GM19043 (cell line): ENCODE data around the gene RB1.

ENCODE experiments used
- ATAC-seq: cut with Tn5 transposase; IDR thresholded peaks from one replicate; pipeline ENCODE4 v1.9.1; 2021; ENCODE audit warnings: low read depth; ENCODE audit not compliant: unreplicated experiment

The RB1 gene

GRCh38 chr13:48518083-48518482, 214.5 kb downstream of the RB1 start:
- ATAC-seq = no peak

GRCh38 chr13:48526286-48526685, 222.7 kb downstream of the RB1 start:
- no peak for ATAC-seq

GRCh38 chr13:48527955-48528354, 224.4 kb downstream of the RB1 start:
- no peak for ATAC-seq

- no peak for ATAC-seq
Measured at GRCh38 chr13:48528720-48529119, 225.2 kb downstream of the RB1 start.

GRCh38 chr13:48530833-48531232, 227.3 kb downstream of the RB1 start:
- ATAC-seq = no peak
